Fibroblast of the conjunctiva (primary cell): Measurements from ENCODE around the gene CTSG.
"Not testable (repeated sequence)": the region's sequence is repeated elsewhere in the genome, so short reads cannot be mapped to it uniquely, and the experiment has no call there.

ENCODE experiments used
- DNase-seq: peaks from one replicate; pipeline ENCODE4 v3.0.0-alpha.2; 2010; ENCODE audit warnings: low read depth

The CTSG gene, protein sequence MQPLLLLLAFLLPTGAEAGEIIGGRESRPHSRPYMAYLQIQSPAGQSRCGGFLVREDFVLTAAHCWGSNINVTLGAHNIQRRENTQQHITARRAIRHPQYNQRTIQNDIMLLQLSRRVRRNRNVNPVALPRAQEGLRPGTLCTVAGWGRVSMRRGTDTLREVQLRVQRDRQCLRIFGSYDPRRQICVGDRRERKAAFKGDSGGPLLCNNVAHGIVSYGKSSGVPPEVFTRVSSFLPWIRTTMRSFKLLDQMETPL

DNA sequence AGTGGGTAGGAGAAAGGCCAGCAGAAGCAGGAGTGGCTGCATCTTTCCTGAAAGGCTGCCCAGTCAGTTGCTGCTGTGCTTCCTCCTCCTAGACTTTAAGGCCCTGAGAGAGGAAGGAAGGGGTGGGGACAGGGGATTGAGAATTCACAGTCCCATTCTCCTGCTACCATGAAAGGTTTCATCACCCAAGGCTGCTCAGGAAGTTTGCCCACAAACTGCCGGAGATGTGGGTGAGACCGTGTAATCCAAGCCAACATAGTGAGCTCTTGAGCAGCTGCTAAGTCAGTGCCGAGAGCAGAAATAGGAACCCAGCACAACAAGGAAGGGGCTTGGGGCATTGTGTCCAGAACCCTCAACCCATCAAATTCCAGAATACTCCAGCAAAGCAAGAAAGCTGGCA lies at the start of gene CTSG:
CTSG (minus strand) TSS at position 69 of the 400 bp plus-strand sequence; CDS start at position 42, 27 bp downstream.
- no peak for DNase-seq

DNA sequence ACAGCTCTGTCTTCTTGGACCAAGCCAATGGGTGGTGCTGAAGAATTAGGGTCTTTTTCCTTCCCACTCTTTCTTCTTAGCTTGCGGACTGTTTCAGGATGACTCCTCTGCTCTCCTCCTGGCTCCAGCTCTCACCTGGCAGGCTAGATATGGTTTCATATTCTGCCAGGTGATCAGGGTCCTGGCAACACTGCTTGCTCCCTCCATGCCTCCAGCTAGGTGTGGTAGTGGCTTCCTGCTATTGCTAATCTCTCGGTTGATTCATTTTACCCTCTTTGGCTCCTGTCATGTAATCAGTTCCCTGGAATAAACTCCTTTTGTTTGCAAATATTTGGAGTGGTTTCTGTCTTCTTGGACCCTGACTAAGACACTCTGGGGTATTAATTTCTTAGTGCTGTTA lies 37.7 kb upstream of the CTSG start:
- DNase-seq: no peak

DNA sequence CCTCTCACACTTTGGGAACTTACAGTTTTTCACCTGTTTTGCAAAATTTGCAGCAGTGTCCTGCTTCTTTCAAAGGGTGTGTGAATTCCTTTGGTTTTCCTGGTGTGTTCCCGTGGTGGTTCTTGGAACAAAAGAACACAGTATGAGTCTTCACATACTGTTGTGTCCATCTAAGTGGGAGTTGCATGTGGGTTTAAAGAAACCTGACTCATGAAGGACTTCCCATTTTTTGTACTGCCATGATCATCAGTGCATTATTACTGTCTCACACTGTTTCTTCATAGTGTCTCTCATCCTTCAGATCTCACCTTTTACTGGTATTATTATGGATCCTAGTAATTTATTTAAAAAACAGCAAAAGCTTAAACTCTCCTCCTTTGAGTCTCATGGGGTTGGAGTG lies 37.2 kb upstream of the CTSG start:
- no peak for DNase-seq

DNA sequence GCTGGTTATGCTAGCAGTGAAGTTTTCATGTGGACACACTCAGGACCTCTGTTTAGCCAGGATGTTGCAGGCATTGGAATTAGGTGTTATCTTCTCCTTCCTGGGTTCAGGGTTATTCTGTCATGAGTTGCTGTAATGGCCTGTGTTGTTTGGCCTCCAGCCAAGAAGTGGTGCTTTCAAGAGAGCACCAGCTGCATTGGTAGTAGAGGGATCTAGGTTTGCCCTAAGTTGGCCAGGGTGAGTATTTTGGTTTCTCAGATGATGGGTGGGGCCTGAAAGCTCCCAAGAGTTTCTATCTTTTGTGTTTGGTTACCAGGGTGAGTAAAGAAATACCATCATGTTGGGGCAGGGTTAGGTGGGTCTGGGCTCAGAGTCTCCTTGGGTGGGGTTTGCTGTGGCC lies 36.1 kb upstream of the CTSG start:
- no peak for DNase-seq

DNA sequence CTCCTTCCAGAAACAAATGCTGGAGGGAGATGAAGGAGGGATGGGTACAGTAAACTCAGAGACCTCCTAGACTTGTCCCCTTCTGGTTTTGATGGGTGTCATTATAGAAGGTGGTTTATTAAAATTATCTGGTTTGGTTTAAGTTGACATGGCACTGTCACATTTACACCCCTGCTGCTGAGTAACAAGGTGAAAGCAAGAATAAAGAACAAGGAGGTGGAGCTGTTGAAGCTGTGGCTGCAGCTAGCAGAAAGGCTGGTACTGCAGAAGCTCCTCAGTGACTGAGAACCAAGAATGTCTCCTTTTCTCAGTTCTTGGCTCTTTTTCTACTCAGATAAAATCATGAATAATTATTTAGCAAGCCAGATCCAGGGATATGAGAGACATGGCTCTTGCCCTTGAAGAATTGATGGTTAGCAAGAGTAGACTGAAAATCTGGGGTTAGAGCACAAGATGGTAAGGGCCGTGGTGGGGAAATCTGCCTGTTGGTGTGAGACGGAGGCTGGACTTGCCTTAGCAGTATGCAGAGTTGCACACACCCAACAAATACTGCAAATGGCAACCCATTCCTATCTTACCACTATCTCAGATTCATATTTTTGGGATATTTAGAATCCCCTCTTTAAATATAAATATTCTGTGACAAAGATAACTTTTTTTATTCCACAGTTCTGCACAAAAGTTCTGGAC lies 33.8 kb upstream of the CTSG start, which contains the start of gene GZMH:
GZMH (minus strand) TSS at position 31 of the 690 bp plus-strand sequence. CDS start 72 bp downstream, outside the sequence.
- DNase-seq: no peak

DNA sequence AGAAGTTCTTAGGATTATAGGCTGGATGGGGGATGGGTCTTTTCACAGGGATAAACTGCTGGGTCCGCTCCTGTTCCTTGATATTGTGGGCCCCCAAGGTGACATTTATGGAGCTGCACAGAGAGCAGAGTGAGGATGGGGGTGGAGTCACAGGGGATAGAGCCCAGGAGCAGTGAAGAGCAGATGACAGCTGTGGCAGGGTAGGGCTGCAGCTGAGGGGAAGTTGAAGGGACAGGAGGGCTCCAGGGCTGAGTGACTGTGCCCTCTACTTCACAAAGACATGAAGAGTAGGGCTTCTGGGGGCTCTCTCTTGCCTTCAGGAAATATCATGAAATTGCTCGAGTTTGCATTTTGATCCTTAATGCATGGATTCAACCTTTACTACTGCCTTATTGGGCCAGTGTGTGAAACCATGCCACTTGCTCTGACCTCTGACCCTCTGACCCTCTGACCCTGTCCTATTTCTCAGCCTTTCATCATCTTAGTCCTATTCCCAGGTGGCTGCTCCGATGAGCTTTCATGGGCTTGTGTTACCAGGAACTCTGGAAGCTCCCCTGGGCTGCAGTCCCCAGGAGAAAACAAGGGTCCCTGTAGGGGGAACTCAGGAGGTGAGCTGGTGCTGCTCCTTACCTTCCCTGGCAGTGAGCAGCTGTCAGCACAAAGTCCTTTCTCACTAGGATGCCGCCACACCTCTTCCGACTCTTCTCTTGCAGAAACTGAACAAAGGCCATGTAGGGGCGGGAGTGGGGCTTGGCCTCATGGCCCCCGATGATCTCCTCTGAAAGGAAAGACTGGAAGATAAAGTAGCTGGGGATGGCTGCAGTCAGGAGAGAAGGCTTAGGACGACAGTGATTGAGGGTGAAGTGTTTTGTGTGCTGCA lies 31.8 kb upstream of the CTSG start:
- DNase-seq: no peak

DNA sequence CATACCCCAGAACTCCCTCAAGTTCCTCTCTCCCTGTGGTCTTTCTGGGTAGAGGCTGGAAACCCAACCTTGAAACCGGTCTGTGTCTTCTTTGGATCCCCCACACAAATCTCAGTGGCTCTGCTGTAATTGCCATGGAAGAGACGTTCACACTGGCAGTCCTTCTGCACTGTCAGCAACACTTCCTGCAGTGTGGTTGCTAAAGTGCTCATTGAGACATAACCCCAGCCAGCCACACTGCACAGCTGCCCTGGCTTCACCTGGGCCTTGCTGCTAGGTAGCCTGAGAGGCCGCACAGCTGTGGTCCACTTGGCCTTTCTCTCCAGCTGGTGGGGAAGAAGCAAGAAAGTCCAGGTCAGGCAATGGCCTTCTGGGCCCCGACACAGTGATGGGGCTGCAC lies 31.0 kb upstream of the CTSG start:
- no peak for DNase-seq

DNA sequence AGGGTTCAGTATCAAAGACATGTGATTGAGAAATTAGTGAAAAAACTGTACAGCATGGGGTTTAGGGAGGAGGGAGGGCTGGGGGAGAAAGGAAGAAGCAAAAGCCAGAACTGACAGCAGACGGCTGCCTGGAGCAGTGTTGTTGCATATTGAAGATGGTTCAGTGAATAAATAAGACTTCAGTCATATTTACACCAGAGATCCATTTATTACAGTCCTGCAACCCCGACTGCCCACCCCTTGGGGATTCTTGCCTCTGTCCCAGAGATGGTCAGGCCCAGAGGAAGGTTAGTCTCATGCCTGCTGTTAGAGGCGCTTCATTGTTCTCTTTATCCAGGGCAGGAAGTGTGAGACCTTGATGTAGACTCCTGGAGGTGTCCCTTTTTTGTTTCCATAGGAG lies 30.2 kb upstream of the CTSG start:
- DNase-seq: no peak

DNA sequence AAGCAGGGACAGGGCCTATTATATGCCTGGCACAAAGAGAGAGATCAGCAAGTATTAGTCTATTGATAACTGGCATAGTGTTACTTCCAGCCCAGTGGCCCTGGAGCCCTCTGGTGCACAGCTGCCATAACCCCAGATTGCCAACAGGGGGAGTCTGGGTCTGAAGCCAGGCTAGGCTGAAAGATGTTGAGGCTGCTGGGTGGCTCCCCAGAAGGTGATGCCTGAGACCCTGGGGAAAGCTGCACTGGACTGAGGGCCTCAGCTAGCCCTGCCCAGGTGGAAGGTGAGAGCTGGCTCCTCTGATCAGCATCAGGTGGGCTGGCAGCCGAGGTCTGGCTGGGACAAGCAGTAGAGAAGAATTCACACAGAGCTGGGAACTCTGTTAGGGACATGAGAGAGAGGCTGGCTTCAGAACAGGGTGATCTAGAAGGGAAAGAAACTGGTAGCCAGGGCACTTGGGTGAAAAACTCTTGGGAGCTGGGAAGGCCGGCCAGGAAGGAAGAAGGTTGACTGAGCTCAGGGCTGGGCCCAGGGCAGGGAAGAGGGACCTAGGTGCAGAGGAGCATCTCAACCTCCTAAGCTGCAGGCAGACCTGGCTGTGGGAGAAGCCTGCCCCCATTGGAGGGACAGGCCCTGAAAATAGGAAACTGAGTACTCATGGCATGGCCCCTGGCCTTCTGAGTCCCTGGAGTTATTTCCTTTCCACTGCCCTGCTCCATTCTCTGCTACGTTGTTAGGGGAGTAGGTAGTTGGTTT lies 29.6 kb upstream of the CTSG start:
- DNase-seq: no peak

DNA sequence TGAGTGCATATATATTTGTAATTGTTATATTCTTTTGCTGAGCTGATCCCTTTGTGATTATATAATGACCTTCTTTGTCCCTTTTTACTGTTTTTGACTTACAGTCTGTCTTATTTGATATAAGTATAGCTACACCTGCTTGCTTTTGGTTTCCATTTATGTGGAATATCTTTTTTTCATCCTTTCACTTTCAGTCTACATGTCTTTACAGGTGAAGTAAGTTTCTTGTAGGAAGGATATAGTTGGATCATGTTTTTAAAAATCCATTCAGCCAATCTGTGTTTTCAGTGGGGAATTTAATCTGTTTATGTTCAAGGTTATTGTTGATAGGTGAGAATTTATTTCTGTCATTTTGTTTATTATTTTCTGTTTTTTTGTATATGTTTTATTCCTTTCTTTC lies 21.4 kb upstream of the CTSG start:
- no peak for DNase-seq

DNA sequence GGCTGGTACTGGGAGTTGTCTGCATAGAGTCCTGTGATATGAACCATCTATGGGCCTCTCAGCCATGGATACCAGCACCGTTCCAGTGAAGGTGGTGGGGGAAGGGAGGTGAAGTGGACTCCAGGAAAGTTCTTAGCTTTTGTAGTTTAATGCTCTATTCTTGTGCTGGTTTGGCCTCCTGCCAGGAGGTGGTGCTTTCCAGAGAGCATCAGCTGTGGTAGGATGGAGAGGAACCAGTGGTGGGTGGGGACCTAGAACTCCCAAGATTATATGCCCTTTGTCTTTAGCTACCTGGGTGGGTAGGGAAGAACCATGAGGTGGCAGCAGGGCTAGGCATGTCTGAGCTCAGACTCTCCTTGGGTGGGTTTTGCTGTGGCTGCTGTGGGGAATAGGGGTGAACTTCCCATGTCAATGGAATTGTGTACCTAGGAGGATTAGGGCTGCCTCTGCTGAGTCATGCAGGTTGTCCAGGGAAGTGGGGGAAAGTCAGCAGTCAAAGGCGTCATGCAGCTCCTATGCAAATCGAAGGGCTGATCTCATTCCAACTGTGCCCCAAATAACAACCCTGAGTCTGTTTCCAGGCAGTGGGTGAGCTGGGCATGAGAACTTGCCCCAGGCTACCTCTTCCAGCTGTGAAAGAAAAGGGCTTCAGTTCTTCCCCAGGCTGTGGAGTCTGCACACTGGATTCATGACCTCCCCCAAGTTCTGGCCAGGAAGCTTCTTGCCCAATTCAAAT lies 19.2 kb upstream of the CTSG start:
- DNase-seq: no peak

DNA sequence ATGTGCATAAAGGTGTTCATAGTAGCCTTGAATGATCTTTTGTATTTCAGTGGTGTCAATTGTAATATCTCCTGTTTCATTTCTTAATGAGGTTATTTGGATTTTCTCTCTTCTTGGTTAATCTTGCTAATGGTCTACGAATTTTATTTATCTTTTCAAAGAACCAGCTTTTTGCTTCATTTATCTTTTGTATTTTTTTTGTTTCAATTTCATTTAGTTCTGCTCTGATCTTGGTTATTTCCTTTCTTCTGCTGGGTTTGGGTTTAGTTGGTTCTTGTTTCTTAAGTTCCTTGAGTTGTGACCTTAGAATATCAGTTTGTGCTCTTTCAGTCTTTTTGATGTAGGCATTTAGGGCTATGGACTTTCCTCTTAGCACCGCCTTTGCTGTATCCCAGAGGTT lies 15.0 kb upstream of the CTSG start:
- DNase-seq: not testable (repeated sequence)

DNA sequence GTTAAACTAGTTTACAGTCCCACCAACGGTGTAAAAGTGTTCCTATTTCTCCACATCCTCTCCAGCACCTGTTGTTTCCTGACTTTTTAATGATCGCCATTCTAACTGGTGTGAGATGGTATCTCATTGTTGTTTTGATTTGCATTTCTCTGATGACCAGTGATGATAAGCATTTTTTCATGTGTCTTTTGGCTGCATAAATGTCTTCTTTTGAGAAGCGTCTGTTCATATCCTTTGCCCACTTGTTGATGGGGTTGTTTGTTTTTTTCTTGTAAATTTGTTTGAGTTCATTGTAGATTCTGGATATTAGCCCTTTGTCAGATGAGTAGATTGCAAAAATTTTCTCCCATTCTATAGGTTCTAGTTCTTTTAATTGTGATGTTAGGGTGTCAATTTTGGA lies 8.4 kb upstream of the CTSG start:
- DNase-seq: not testable (repeated sequence)

DNA sequence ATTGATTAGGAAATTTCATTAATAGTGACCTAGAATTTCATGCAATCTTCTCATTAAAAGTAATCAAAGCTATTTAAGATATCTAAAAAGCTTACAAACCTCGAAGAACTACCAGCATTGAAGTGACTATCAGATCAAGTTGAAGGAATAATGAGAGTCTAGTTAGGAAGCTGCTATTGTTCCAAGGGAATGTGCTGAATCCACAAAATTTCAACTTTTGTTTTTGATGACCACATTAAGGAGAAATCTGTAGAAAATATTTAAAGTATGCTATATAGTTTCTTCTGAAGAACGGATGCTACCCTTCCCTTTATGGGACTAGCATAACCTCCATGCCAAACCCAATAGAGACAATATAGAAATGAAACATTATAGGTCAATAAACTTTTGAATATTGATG lies 2.5 kb upstream of the CTSG start:
- no peak for DNase-seq

DNA sequence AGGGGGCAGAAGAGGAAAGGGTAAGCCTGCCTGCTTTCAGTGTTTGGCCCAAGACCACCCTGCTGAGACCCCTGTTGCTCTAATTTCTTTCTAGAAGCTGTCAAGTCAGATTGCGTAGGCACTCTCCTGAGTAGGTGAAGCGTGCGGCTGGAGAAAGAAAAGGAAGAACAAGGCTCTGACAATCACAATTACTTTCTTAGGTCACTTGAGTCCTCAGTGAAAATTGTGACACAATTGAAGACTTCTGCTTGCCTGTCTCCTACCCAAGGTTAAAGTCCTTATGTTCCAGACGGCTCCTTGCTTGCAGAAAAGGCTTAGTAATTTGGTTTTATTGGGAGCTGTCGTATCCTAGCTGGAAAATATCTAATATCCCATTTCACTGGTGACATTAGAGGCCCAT lies 721 bp upstream of the CTSG start:
- DNase-seq: no peak

DNA sequence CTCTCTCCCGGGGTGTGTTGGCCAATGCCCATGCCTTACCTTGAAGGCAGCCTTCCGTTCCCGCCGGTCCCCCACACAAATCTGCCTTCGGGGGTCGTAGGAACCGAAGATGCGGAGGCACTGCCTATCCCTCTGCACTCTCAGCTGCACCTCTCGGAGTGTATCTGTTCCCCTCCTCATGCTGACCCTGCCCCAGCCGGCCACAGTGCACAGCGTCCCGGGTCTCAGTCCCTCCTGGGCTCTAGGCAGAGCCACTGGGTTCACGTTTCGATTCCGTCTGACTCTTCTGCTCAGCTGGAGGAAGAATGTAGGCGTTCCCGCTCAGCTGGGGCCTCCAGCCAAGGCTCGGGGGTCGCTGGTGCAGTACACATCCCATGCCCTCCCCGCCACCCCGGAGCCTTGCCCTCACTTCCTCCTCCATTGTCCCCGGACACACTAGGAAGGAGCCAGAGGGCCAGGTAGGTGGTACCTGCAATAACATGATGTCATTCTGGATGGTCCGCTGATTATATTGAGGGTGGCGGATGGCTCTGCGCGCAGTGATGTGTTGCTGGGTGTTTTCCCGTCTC lies 1.8 kb downstream of the CTSG start:
- no peak for DNase-seq

DNA sequence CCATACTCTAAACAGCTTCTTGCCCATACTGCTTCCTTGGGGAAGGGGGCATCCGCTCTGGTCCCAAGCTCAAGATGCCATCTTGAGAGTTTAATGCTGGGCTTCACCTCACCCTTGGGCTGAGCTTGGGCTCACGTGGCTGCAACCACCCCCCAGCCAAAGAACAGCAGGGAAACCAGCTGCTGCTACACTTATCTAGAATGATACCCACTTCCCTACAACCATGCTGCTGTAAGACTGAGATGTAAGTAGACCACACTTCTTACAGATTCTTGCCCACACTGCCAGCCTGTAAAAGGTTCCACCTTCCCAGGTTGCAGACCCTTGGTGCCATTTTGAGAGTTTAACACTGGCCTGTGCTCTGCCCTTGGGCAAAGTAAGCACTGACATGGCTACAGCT lies 9.7 kb downstream of the CTSG start:
- no peak for DNase-seq

DNA sequence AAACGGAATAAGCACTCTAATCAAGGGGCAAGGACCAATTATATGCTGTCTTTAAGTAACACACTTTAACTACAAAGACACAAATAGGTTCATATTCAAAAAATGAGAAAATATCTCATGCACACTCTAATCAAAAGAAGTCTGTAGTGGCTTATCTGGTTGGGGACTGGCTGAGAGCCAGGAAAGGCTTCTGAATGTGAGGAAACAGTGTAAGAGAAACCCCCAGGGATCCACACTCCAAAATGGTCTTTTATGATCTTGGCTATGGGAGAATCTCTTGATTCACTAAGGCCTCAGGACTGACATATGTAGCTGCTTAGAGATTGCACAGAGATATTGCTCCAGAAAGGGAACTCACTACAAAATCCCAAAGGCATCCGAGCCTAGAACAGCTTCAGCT lies 10.3 kb downstream of the CTSG start:
- DNase-seq: no peak

DNA sequence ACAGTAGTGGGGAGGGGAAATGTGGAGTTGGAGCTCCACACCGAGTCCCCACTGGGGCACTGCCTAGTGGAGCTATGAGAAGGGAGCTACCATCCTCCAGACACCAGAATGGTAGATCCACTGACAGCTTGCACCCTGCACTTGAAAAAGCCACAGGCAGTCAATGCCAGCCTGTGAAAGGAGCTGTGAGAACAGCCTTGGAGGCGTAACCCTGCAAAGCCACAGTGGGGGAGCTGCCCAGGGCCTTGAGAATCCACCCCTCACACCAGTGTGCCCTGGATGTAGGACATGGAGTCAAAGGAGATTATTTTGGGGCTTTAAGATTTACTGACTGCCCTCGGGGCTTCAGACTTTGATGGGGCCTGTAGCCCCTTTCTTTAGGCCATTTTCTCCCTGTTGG lies 12.5 kb downstream of the CTSG start:
- DNase-seq: no peak

DNA sequence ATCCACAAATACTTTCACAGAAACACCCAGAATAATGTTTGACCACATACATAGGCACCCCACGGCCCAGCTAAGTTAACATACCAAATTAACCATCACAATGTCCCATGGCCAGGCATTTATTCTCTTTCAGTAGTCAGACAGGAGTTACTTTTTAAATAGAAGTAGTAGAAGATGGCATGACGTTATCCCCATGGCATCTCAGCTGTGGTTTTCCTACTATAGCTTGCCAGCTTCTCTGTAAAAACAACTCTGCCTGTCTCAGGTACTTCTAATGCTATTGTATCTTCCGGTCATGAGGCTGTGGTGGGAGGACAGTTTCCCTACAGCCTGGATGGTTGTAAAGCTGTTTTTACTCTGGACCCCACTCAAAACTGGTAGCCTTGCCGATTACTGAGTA lies 19.3 kb downstream of the CTSG start:
- no peak for DNase-seq

DNA sequence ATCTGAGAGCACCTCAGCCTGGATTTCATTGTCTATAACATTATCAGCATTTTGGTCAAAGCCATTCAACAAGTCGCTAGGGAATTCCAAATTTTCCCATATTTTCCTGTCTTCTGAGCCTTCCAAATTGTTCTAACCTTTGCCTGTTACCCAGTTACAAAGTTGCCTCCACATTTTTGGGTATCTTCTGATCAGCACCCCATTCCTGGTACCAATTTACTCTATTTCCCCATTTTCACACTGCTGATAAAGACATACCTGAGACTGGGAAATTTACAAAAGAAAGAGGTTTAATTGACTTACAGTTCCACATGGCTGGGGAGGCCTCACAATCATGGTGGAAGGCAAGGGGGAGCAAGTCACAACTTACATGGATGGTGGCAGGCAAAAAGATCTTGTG lies 27.0 kb downstream of the CTSG start:
- not testable (repeated sequence) for DNase-seq
